Inflammatory macrophage treated with lipopolysaccharide for 4 hours (primary cell): ENCODE data around the gene BRD3.
"Not testable (repeated sequence)": the region's sequence is repeated elsewhere in the genome, so short reads cannot be mapped to it uniquely, and the experiment has no call there.

Source experiments
- DNase-seq: peaks from one replicate; pipeline ENCODE4 v3.0.0-alpha.2; 2020

The BRD3 gene

GRCh38 chr9:133991214-133991921 lies 76.5 kb downstream of the BRD3 start:
- peak; percentile 4 for DNase-seq

- DNase-seq, result no peak
Observed at GRCh38 chr9:133990366-133991213, 77.2 kb downstream of the BRD3 start.

GRCh38 chr9:133989625-133990365 lies 78.0 kb downstream of the BRD3 start:
- DNase-seq, result no peak

- not testable (repeated sequence) for DNase-seq
Observed at GRCh38 chr9:133988771-133989170, 79.1 kb downstream of the BRD3 start.

GRCh38 chr9:133987946-133988665 lies 79.7 kb downstream of the BRD3 start:
- DNase-seq, result no peak

GRCh38 chr9:133987446-133987788 lies 80.4 kb downstream of the BRD3 start:
- no peak for DNase-seq

GRCh38 chr9:133986774-133987445 lies 80.9 kb downstream of the BRD3 start:
- DNase-seq, result no peak

GRCh38 chr9:133986061-133986460 lies 81.8 kb downstream of the BRD3 start:
- DNase-seq, result no peak

- DNase-seq, result no peak
Observed at GRCh38 chr9:133982971-133983720, 84.7 kb downstream of the BRD3 start.

GRCh38 chr9:133981958-133982681 lies 85.7 kb downstream of the BRD3 start:
- DNase-seq, result no peak

GRCh38 chr9:133981589-133981957 lies 86.3 kb downstream of the BRD3 start:
- DNase-seq, result no peak

- DNase-seq, result no peak
Observed at GRCh38 chr9:133980864-133981588, 86.8 kb downstream of the BRD3 start.
